ENCODE data around the gene SLC22A6.

Gene SLC22A6

DNA sequence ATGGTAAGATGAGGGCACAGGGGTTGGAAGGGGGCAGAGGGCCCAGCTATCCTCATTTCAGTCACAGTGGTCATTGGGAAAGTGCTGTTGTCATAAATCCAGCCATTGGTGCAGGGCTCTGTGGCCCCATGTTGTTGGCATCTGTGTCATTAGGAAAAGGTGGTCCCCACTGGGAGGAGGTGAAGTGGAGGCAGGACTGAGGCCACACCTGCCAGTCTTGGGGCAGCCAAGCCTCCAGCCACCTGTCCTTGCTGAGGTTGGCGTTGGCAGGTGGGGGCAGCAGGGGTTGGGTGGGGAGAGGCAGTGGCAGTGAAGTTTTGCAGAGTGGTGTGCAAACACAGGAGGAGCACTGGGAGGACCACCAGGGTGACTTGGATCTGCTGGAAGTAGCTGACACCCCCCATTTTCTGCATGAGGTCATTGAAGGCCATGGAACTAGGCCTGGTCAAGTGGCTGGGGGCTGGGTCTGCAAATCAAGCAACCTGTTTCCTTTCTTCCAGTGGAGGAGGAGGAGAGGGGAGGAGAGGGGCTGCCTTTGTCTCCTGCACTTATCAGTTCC lies 25.3 kb downstream of the SLC22A6 start:
- Histone ChIP-seq H3K4me2 (ENCODE audit: low read depth, low read length, poor library complexity, severe bottlenecking) (no peak overlapping the region), H3K27ac (ENCODE audit: low read depth, low read length) (no peak overlapping the region), H2AFZ (ENCODE audit: low read depth, low read length, severe bottlenecking) (no peak overlapping the region), H3K9me3 (ENCODE audit: insufficient read depth, low read length) (no peaks in the 10 kb centered on the region), H3K36me3 (ENCODE audit: low read length) (no peaks in the 10 kb centered on the region), H3K79me2 (ENCODE audit: insufficient read depth, low read length) (no peaks in the 10 kb centered on the region), H3K27me3 (ENCODE audit: low read length) (no peaks in the 10 kb centered on the region), H3K9me2 (replicated peaks; ENCODE audit: insufficient read depth, low read length) (no peaks in the 10 kb centered on the region), H4K20me1 (ENCODE audit: low read depth, low read length) (no peaks in the 10 kb centered on the region), H3F3A (ENCODE audit: insufficient read depth) (no peaks in the 10 kb centered on the region), H3K9ac (ENCODE audit: low read length) (no peak overlapping the region), H3K4me3 (ENCODE audit: insufficient read depth, low read length, poor library complexity, severe bottlenecking) (no peak overlapping the region)
- TF ChIP-seq EZH2phosphoT487 (conservative IDR thresholded peaks at IDR 0.05; ENCODE audit: low read length) = no peak
- TF ChIP-seq, protein P1, sequence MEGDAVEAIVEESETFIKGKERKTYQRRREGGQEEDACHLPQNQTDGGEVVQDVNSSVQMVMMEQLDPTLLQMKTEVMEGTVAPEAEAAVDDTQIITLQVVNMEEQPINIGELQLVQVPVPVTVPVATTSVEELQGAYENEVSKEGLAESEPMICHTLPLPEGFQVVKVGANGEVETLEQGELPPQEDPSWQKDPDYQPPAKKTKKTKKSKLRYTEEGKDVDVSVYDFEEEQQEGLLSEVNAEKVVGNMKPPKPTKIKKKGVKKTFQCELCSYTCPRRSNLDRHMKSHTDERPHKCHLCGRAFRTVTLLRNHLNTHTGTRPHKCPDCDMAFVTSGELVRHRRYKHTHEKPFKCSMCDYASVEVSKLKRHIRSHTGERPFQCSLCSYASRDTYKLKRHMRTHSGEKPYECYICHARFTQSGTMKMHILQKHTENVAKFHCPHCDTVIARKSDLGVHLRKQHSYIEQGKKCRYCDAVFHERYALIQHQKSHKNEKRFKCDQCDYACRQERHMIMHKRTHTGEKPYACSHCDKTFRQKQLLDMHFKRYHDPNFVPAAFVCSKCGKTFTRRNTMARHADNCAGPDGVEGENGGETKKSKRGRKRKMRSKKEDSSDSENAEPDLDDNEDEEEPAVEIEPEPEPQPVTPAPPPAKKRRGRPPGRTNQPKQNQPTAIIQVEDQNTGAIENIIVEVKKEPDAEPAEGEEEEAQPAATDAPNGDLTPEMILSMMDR (IDR thresholded peaks at IDR 0.05; ENCODE audit: insufficient read depth, low read length, poor library complexity, severe bottlenecking) = no peak

- no peak overlapping the region for H2AFZ ChIP-seq (ENCODE audit: low read depth, low read length, severe bottlenecking)
- H3K9me2 ChIP-seq (replicated peaks; ENCODE audit: insufficient read depth, low read length) = no peaks in the 10 kb centered on the region
- H3K36me3 ChIP-seq (ENCODE audit: low read length) = no peaks in the 10 kb centered on the region
- no peak overlapping the region for H3K4me3 ChIP-seq (ENCODE audit: insufficient read depth, low read length, poor library complexity, severe bottlenecking)
- no peak overlapping the region for H3K9ac ChIP-seq (ENCODE audit: low read length)
- H3F3A ChIP-seq (ENCODE audit: insufficient read depth) = no peaks in the 10 kb centered on the region
- no peaks in the 10 kb centered on the region for H4K20me1 ChIP-seq (ENCODE audit: low read depth, low read length)
- H3K27ac ChIP-seq (ENCODE audit: low read depth, low read length) = no peak overlapping the region
- no peak overlapping the region for H3K4me2 ChIP-seq (ENCODE audit: low read depth, low read length, poor library complexity, severe bottlenecking)
- no peak for TF ChIP-seq EZH2phosphoT487 (conservative IDR thresholded peaks at IDR 0.05; ENCODE audit: low read length)
- TF ChIP-seq, protein P1 (IDR thresholded peaks at IDR 0.05; ENCODE audit: insufficient read depth, low read length, poor library complexity, severe bottlenecking) = no peak
- H3K9me3 ChIP-seq (ENCODE audit: insufficient read depth, low read length) = no peaks in the 10 kb centered on the region
- no peaks in the 10 kb centered on the region for H3K27me3 ChIP-seq (ENCODE audit: low read length)
- no peaks in the 10 kb centered on the region for H3K79me2 ChIP-seq (ENCODE audit: insufficient read depth, low read length)
Measured at GRCh38 chr11:62958547-62959421, 26.0 kb downstream of the SLC22A6 start.

- Histone ChIP-seq H3K27ac (ENCODE audit: low read depth, low read length) (no peak overlapping the region), H3K9ac (ENCODE audit: low read length) (no peak overlapping the region), H3F3A (ENCODE audit: insufficient read depth) (no peaks in the 10 kb centered on the region), H3K79me2 (ENCODE audit: insufficient read depth, low read length) (no peaks in the 10 kb centered on the region), H3K4me2 (ENCODE audit: low read depth, low read length, poor library complexity, severe bottlenecking) (no peak overlapping the region), H3K36me3 (ENCODE audit: low read length) (no peaks in the 10 kb centered on the region), H3K4me3 (ENCODE audit: insufficient read depth, low read length, poor library complexity, severe bottlenecking) (no peak overlapping the region), H3K27me3 (ENCODE audit: low read length) (no peaks in the 10 kb centered on the region), H3K9me2 (replicated peaks; ENCODE audit: insufficient read depth, low read length) (no peaks in the 10 kb centered on the region), H4K20me1 (ENCODE audit: low read depth, low read length) (no peaks in the 10 kb centered on the region), H3K9me3 (ENCODE audit: insufficient read depth, low read length) (no peaks in the 10 kb centered on the region), H2AFZ (ENCODE audit: low read depth, low read length, severe bottlenecking) (no peak overlapping the region)
- TF ChIP-seq, protein P1 (IDR thresholded peaks at IDR 0.05; ENCODE audit: insufficient read depth, low read length, poor library complexity, severe bottlenecking) = no peak
- no peak for TF ChIP-seq EZH2phosphoT487 (conservative IDR thresholded peaks at IDR 0.05; ENCODE audit: low read length)
Measured at GRCh38 chr11:62957147-62957546, 27.6 kb downstream of the SLC22A6 start.
